Measurements from ENCODE around the gene E2F2. TPM values are rescaled to one million over a fixed set of nuclear protein-coding genes. Genes with fewer than 3 reads are reported as not detected.

E2F2 gene
- total and polyA plus RNA-seq, 8 donors, result 3.2 to 5.8 (median 4.2) TPM

GRCh38 chr1:23522244-23522982, 8.6 kb downstream of the E2F2 start:
- H3K27ac ChIP-seq, result peak overlapping the region in 1 of 2 donors; percentile 91

GRCh38 chr1:23521588-23521987, 9.4 kb downstream of the E2F2 start:
- ATAC-seq (no peak), DNase-seq (no peak)
- intact Hi-C loops (cut with DNase I), result no loop called here
- TF ChIP-seq, protein P1, sequence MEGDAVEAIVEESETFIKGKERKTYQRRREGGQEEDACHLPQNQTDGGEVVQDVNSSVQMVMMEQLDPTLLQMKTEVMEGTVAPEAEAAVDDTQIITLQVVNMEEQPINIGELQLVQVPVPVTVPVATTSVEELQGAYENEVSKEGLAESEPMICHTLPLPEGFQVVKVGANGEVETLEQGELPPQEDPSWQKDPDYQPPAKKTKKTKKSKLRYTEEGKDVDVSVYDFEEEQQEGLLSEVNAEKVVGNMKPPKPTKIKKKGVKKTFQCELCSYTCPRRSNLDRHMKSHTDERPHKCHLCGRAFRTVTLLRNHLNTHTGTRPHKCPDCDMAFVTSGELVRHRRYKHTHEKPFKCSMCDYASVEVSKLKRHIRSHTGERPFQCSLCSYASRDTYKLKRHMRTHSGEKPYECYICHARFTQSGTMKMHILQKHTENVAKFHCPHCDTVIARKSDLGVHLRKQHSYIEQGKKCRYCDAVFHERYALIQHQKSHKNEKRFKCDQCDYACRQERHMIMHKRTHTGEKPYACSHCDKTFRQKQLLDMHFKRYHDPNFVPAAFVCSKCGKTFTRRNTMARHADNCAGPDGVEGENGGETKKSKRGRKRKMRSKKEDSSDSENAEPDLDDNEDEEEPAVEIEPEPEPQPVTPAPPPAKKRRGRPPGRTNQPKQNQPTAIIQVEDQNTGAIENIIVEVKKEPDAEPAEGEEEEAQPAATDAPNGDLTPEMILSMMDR (IDR thresholded peaks at IDR 0.05), result no peak
- H3K27ac ChIP-seq, result peak overlapping the region in 1 of 2 donors; percentile 91
- peaks cover 0 to 6% of the 10 kb centered on the region in 2 donors for H3K36me3 ChIP-seq
- H3K27me3 ChIP-seq, result no peaks in the 10 kb centered on the region
- no peak overlapping the region for H3K4me3 ChIP-seq
- H3K9me3 ChIP-seq, result no peaks in the 10 kb centered on the region
- H3K4me1 ChIP-seq, result peaks cover 0 to 49% of the 10 kb centered on the region in 2 donors

More at GRCh38 chr1:23522244-23522982, 8.6 kb downstream of the E2F2 start:
- peaks cover 0 to 6% of the 10 kb centered on the region in 2 donors for H3K36me3 ChIP-seq
- DNase-seq (no peak), ATAC-seq (no peak)
- H3K27me3 ChIP-seq, result no peaks in the 10 kb centered on the region
- H3K9me3 ChIP-seq, result no peaks in the 10 kb centered on the region
- H3K4me3 ChIP-seq, result no peak overlapping the region
- intact Hi-C loops (cut with DNase I), result no loop called here
- peaks cover 0 to 57% of the 10 kb centered on the region in 2 donors for H3K4me1 ChIP-seq
- TF ChIP-seq, protein P1 (IDR thresholded peaks at IDR 0.05), result no peak

DNA sequence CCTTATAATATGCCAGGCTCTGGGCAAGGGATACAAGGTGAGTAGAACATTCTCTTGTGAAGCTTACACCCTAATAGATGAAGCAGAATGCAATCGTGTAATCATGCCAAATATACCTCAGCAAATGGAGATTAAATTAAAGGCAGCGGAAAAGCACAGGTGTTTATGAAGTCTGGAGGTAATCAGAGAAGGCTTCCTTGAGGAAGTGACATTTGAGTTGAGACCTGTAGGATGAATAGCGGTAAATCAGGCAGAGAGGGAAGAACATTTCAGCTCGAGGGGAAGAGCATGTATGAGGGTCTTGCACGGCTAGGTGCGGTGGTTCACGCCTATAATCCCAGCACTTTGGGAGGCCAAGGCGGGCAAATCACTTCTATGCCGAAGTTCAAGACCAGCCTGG, 13.5 kb downstream of the E2F2 start:
- no peak for DNase-seq
- Histone ChIP-seq H3K36me3 (peaks cover 0 to 19% of the 10 kb centered on the region in 2 donors), H3K9me3 (no peaks in the 10 kb centered on the region), H3K27ac (no peak overlapping the region), H3K4me1 (peaks cover 0 to 9% of the 10 kb centered on the region in 2 donors), H3K27me3 (no peaks in the 10 kb centered on the region), H3K4me3 (no peak overlapping the region)
- intact Hi-C loops (cut with DNase I), result no loop called here
- TF ChIP-seq, protein P1 (IDR thresholded peaks at IDR 0.05), result no peak
- ATAC-seq, result no peak

GRCh38 chr1:23515905-23516304, 15.1 kb downstream of the E2F2 start:
- intact Hi-C loops (cut with DNase I), result no loop called here

GRCh38 chr1:23514111-23514679, 16.8 kb downstream of the E2F2 start:
- H3K27me3 ChIP-seq, result no peaks in the 10 kb centered on the region
- TF ChIP-seq, protein P1 (IDR thresholded peaks at IDR 0.05), result no peak
- intact Hi-C loops (cut with DNase I), result no loop called here
- DNase-seq (no peak), ATAC-seq (no peak)
- no peaks in the 10 kb centered on the region for H3K4me1 ChIP-seq
- H3K9me3 ChIP-seq, result no peaks in the 10 kb centered on the region
- peaks cover 0 to 32% of the 10 kb centered on the region in 2 donors for H3K36me3 ChIP-seq
- H3K4me3 ChIP-seq, result no peak overlapping the region
- no peak overlapping the region for H3K27ac ChIP-seq

More at GRCh38 chr1:23515905-23516304, 15.1 kb downstream of the E2F2 start:
- no peak for DNase-seq
- ATAC-seq, result no peak
- Histone ChIP-seq H3K27ac (no peak overlapping the region), H3K4me3 (no peak overlapping the region), H3K36me3 (peaks cover 0 to 23% of the 10 kb centered on the region in 2 donors), H3K9me3 (no peaks in the 10 kb centered on the region), H3K27me3 (no peaks in the 10 kb centered on the region), H3K4me1 (no peaks in the 10 kb centered on the region)
- TF ChIP-seq, protein P1 (IDR thresholded peaks at IDR 0.05), result no peak

Measured in left lung (tissue), 10 donors.